Activated T-cell treated with anti-CD3 and anti-CD28 coated beads for 24 hours (primary cell): Measurements from ENCODE around the gene USP32.
A peak's percentile ranks its signal among the peaks of the same experiment; 100 is the strongest.
"Not testable (repeated sequence)": the region's sequence is repeated elsewhere in the genome, so short reads cannot be mapped to it uniquely, and the experiment has no call there.

Experiments used
- DNase-seq: peaks from one replicate; pipeline ENCODE4 v3.0.0-alpha.2; 2020; ENCODE audit warnings: low read depth

The USP32 gene

DNA sequence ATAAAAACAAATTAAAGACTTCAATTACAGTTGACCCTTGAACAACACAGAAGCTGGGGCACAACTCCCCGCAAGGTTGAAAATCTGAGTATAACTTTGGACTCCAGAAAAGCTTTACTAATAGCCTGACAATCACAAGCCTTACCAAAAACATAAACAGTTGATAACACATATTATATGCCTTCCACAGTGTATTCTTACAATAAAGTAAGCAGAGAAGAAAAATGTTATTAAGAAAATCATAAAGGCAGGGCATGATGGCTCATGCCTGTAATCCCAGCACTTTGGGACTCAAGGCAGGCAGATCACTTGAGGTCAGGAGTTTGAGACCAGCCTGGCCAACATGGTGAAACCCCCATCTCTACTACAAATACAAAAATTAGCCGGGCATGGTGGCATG is 58.9 kb downstream of the USP32 start:
- not testable (repeated sequence) for DNase-seq

GRCh38 chr17:60332574-60332973 is 59.4 kb downstream of the USP32 start:
- DNase-seq, result no peak

DNA sequence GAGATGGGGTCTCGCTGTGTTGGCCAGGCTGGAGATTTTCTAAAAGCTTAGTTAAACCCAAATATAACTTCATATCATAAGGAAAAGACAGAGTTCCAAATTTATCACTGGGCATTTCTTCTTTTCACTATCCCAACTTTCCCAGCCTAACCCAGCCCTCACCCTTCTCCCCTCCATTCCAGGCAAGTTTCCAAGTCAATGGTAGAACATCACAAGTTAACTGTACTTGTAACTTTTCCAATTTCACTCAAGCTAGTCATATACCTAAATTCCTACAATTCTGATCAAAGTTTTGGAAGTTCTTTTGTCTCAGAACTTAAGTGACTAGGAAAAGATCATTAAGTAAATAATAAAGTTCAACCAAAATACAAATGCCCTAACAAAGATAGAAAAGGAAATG is 61.2 kb downstream of the USP32 start:
- DNase-seq, result no peak

- no peak for DNase-seq
These were observed 63.3 kb downstream of the USP32 start for GRCh38 chr17:60328679-60329078.

- no peak for DNase-seq
These were observed 64.0 kb downstream of the USP32 start for GRCh38 chr17:60327901-60328273.

- DNase-seq, result no peak
These were observed 64.6 kb downstream of the USP32 start for GRCh38 chr17:60327134-60327900.

GRCh38 chr17:60326702-60327101 is 65.2 kb downstream of the USP32 start:
- no peak for DNase-seq

DNA sequence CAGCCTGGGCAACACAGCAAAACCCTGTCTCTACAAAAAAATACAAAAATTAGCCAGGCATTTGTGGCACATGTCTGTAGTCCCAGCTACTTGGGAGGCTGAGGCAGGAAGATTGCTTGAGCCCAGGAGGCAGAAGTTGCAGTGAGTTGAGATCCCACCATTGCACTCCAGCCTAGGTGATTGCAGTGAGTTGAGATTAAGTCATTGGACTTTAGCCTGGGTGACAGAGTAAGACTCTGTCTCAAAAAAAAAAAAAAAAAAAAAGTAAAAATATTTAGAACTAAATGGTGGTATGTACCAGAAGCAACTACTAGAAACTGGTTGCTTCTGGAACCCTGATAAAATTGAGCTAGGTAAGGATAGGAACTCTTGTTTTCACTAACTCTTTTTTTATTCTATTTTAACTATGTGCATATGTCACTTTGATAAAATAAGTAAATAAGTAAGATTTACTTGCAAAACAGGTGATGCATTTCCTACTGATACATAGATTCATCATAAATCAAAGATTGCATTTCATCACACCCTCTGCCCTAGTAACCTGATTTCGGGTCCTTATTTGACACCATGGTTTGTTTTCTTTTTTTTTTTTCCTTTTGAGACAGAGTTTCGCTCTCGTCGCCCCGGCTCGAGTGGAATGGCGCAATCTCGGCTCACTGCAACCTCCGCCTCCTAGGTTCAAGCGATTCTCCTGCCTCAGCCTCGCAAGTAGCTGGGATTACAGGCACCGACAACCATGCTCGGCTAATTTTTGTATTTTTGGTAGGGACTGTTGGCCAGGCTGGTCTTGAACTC is 66.0 kb downstream of the USP32 start:
- no peak for DNase-seq

- no peak for DNase-seq
These were observed 68.2 kb downstream of the USP32 start for GRCh38 chr17:60323754-60324153.

GRCh38 chr17:60322056-60322387 is 69.9 kb downstream of the USP32 start:
- no peak for DNase-seq

DNA sequence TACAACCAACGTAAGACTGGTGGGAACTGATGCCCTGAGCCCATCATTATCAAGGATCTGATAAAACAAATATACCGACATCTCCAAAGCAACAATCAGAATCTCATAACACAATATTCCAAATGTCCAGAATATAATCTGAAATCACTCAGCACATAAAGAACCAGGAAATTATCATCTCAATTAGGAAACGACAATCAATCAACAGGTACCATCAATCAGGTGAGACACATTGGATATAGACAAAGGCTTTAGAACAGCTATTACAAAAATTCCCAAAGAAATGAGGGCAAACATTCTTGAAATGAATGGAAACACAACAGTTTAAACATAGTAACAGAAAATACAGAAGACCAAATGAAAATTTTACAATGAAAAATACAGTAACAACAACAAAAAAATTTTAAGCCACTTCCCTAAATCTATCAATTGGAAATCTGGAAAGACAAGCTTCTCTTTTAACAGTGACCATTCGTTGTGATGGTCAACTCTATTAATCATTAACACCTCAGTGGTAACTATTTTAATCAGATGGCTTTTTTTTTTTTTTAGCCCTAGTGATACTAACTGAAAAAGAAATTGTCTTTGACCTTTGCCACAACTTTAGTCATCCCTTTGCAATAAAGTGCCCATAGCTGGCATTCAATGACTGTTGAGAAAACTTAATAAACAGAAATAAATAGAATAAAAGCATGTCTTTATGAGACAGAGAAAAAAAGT is 70.4 kb downstream of the USP32 start:
- DNase-seq, result no peak

- DNase-seq, result no peak
These were observed 73.1 kb downstream of the USP32 start for GRCh38 chr17:60318830-60319229.

GRCh38 chr17:60318326-60318725 is 73.6 kb downstream of the USP32 start:
- DNase-seq, result no peak

DNA sequence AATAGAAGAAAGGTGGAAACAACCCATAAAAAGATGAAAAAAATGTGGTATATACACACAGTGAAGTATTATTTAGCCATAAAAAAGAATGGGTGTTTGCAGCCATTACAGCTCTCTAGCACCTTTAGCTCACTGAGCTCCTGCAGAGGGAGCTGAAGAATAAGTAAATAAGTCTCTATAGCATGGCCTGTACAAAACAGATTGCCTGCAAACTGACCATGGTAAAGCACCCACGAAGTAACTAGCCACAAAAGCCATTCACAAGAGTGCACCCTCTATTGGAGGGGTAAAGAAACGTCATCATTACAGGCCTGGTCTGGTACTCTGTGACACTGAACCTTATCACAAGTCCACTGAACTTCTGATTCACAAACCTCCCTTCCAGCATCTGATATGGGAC is 76.3 kb downstream of the USP32 start:
- no peak for DNase-seq

GRCh38 chr17:60314900-60315299 is 77.0 kb downstream of the USP32 start:
- not testable (repeated sequence) for DNase-seq

DNA sequence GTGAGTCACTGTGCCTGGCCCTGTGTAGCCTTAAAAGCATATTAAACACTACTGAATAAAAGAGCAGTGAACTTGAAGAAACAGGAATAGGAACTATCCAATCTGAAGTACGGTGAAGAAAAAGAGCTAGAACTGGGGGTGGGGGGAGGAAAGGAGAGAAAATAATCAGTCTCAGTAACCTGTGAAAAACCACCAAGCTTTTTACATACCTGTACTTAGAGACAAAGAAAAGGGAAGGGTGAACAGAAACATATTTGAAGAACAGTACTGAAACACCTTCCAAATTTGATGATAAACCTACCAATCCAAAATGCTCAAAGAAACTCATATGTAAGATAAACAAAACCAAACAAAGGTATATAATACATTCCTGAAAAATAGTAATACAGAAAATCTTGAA is 77.5 kb downstream of the USP32 start:
- DNase-seq, result no peak

- no peak for DNase-seq
These were observed 80.0 kb downstream of the USP32 start for GRCh38 chr17:60311936-60312335.

GRCh38 chr17:60311186-60311585 is 80.7 kb downstream of the USP32 start:
- no peak for DNase-seq

- peak; percentile 1 for DNase-seq
These were observed 86.8 kb downstream of the USP32 start for GRCh38 chr17:60305141-60305540.

DNA sequence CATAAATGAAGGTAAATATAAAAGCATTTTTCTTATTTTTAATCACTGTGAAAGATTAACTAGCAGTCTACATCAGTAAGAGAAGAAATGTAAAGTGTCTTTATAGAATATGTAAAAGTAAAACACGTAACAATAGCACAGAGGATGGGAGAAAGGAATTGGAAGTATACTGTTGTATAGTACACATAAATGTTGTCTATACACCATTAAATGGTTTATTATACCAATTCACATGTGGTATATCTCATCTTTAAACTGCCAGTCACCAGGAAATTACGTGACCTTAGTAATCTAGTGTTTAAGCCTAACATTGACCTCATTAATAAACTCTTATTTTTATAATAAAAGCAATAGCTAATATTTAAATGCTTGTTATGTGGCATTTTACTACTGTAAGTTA is 87.4 kb downstream of the USP32 start:
- DNase-seq, result no peak

GRCh38 chr17:60303406-60304099 is 88.4 kb downstream of the USP32 start:
- DNase-seq, result no peak

DNA sequence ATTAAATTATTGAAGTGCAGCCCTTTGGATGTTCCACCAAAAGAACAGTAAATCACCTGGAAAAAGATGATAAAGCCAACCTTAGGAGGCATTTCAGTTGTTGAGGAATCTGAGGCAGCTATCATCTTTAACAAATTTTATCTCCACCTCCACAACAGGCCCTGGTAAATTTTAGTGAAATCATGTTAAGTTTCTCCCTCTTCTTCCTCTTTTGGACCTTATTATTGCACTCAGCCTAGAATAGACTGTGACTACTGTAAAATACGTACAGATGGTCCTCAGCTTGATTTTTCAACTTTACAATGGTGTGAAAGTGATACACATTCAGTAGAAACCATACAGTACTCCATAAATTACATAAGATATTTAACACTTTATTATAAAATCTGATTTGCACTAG is 90.3 kb downstream of the USP32 start:
- no peak for DNase-seq
